IMR-90 (cell line): ENCODE results near the gene PROM2. TPM values are rescaled to one million over a fixed set of nuclear protein-coding genes. Genes with fewer than 3 reads are reported as not detected.

Experiments
- ATAC-seq: fragments of 200-7000 bp; cut with Tn5 transposase; 2 replicates; pipeline ENCODE4 v1.9.1; 2020; ENCODE audit warnings: low read depth, mild to moderate bottlenecking, moderate library complexity
- BruUV-seq: library from RNA; stranded (reverse); fragments of 400-500 nt; replicated peaks from 2 replicates; lab custom pipeline; 2021; lab: Mats Ljungman, UMichigan
- CTCF ChIA-PET: fragments of 300-600 bp; formaldehyde crosslinking; extraction: SDS; loops from one replicate; lab custom pipeline; 2021; ENCODE audit warnings: antibody characterized with exemption; lab: Yijun Ruan, JAX
- POLR2A ChIA-PET: fragments of 300-600 bp; sonication (Branson Sonifier 250); formaldehyde crosslinking; loops from one replicate; lab custom pipeline; 2022; ENCODE audit warnings: antibody characterized with exemption; ENCODE audit not compliant: unreplicated experiment; lab: Charles Lee
- DNase-seq: peaks from one replicate; pipeline ENCODE4 v3.0.0; 2013
- H2AFZ ChIP-seq: replicated peaks from 2 replicates; pipeline ENCODE3; 2013; ENCODE audit warnings: low read length, mild to moderate bottlenecking; ENCODE audit not compliant: poor library complexity
- H2AK5ac ChIP-seq: 2 replicates; pipeline ENCODE4 v1.6.1; 2013; ENCODE audit warnings: low read depth, low read length, inconsistent platforms
- H2AK9ac ChIP-seq: replicated peaks from 2 replicates; pipeline ENCODE3; 2013; ENCODE audit warnings: mild to moderate bottlenecking, low read depth, low read length, moderate library complexity; ENCODE audit not compliant: poor library complexity
- H2BK120ac ChIP-seq: 2 replicates; pipeline ENCODE4 v1.6.1; 2013; ENCODE audit warnings: low read depth, low read length, inconsistent platforms
- H2BK15ac ChIP-seq: 3 replicates; pipeline ENCODE4 v1.6.1; 2013; ENCODE audit warnings: low read depth, low read length, inconsistent platforms
- H2BK20ac ChIP-seq: 2 replicates; pipeline ENCODE4 v1.6.1; 2013; ENCODE audit warnings: low read depth, mild to moderate bottlenecking, inconsistent platforms, low read length, moderate library complexity
- H2BK5ac ChIP-seq: 2 replicates; pipeline ENCODE4 v1.6.1; 2013; ENCODE audit warnings: mild to moderate bottlenecking, low read depth, low read length, inconsistent platforms; ENCODE audit not compliant: poor library complexity, severe bottlenecking
- H3K14ac ChIP-seq: replicated peaks from 2 replicates; pipeline ENCODE4 v1.6.1; 2013; ENCODE audit warnings: low read depth, low read length, inconsistent platforms
- H3K18ac ChIP-seq: 2 replicates; pipeline ENCODE4 v1.6.1; 2013; ENCODE audit warnings: low read depth, low read length, control low read depth
- H3K23ac ChIP-seq: 2 replicates; pipeline ENCODE4 v1.6.1; 2013; ENCODE audit warnings: low read depth, low read length, inconsistent platforms
- H3K27ac ChIP-seq: 2 replicates; pipeline ENCODE4 v1.5.1; 2013; ENCODE audit warnings: mild to moderate bottlenecking, control low read depth, low read length; ENCODE audit not compliant: insufficient read depth
- H3K27me3 ChIP-seq: 2 replicates; pipeline ENCODE4 v1.6.1; 2013; ENCODE audit warnings: low read length; ENCODE audit not compliant: control insufficient read depth, insufficient read depth
- H3K36me3 ChIP-seq: 2 replicates; pipeline ENCODE4 v1.6.1; 2013; ENCODE audit warnings: low read length, mixed read lengths; ENCODE audit not compliant: control insufficient read depth, insufficient read depth
- H3K4ac ChIP-seq: 2 replicates; pipeline ENCODE4 v1.6.1; 2013; ENCODE audit warnings: low read depth, low read length, inconsistent platforms
- H3K4me1 ChIP-seq: 2 replicates; pipeline ENCODE4 v1.6.1; 2013; ENCODE audit warnings: low read length, mixed read lengths; ENCODE audit not compliant: control insufficient read depth, insufficient read depth
- H3K4me2 ChIP-seq: 2 replicates; pipeline ENCODE4 v1.6.1; 2013; ENCODE audit warnings: low read depth, mild to moderate bottlenecking, control low read depth, low read length, moderate library complexity
- H3K4me3 ChIP-seq: 2 replicates; pipeline ENCODE4 v1.5.1; 2013; ENCODE audit warnings: low read depth, mild to moderate bottlenecking, control low read depth, low read length, moderate library complexity; ENCODE audit not compliant: insufficient read depth
- H3K56ac ChIP-seq: 2 replicates; pipeline ENCODE4 v1.6.1; 2013; ENCODE audit warnings: low read length, inconsistent platforms; ENCODE audit not compliant: insufficient read depth; ENCODE audit errors: extremely low read depth
- H3K79me1 ChIP-seq, 2 experiments: 2 replicates each; pipeline ENCODE4 v1.6.1; 2013; ENCODE audit warnings: low read length in 2 of 2, inconsistent platforms in 1 of 2, low read depth in 1 of 2
- H3K9ac ChIP-seq: 2 replicates; pipeline ENCODE4 v1.6.1; 2013; ENCODE audit warnings: low read depth, low read length, control low read depth
- H3K9me1 ChIP-seq: 2 replicates; pipeline ENCODE4 v1.6.1; 2013; ENCODE audit warnings: low read length, inconsistent platforms; ENCODE audit not compliant: insufficient read depth
- H3K9me3 ChIP-seq: 2 replicates; pipeline ENCODE4 v1.6.1; 2013; ENCODE audit warnings: low read length; ENCODE audit not compliant: control insufficient read depth, insufficient read depth
- H4K20me1 ChIP-seq: 2 replicates; pipeline ENCODE4 v1.6.1; 2013; ENCODE audit warnings: low read length, inconsistent platforms; ENCODE audit not compliant: insufficient read depth
- H4K5ac ChIP-seq: 2 replicates; pipeline ENCODE4 v1.6.1; 2013; ENCODE audit warnings: mild to moderate bottlenecking, low read depth, low read length, control low read depth
- H4K8ac ChIP-seq, 2 experiments: 2 replicates each; pipeline ENCODE4 v1.6.1; 2013; ENCODE audit warnings: low read depth in 2 of 2, low read length in 2 of 2, control low read depth in 1 of 2, inconsistent platforms in 1 of 2
- H4K91ac ChIP-seq: 2 replicates; pipeline ENCODE4 v1.6.1; 2013; ENCODE audit warnings: low read depth, low read length, inconsistent platforms; ENCODE audit not compliant: insufficient read depth
- BHLHE40 ChIP-seq: fragments of 150-350 bp; IDR thresholded peaks from 2 replicates; pipeline ENCODE4 v1.6.1; 2016; ENCODE audit warnings: mild to moderate bottlenecking, low read depth, low read length
- CHD1 ChIP-seq: IDR thresholded peaks from 2 replicates; pipeline ENCODE4 v1.6.1; 2012; ENCODE audit warnings: low read depth, low read length, improper control_type of control experiment
- FOS ChIP-seq: fragments of 150-350 bp; IDR thresholded peaks from 2 replicates; pipeline ENCODE4 v1.6.1; 2016; ENCODE audit warnings: low read depth, low read length
- MAFK ChIP-seq: IDR thresholded peaks from 2 replicates; pipeline ENCODE4 v1.6.1; 2012; ENCODE audit warnings: low read depth, low read length, improper control_type of control experiment
- MAZ ChIP-seq: IDR thresholded peaks from 2 replicates; pipeline ENCODE4 v1.6.1; 2012; ENCODE audit warnings: low read depth, mild to moderate bottlenecking, low read length, improper control_type of control experiment, moderate library complexity, borderline replicate concordance
- MXI1 ChIP-seq: IDR thresholded peaks from 2 replicates; pipeline ENCODE4 v1.6.1; 2012; ENCODE audit warnings: low read depth, mild to moderate bottlenecking, low read length, moderate library complexity, borderline replicate concordance
- POLR2A ChIP-seq: IDR thresholded peaks from 2 replicates; pipeline ENCODE4 v1.6.1; 2012; ENCODE audit warnings: mild to moderate bottlenecking, low read depth, low read length
- RAD21 ChIP-seq: IDR thresholded peaks from 2 replicates; pipeline ENCODE4 v1.6.1; 2012; ENCODE audit warnings: low read length, improper control_type of control experiment
- RCOR1 ChIP-seq: IDR thresholded peaks from 2 replicates; pipeline ENCODE4 v1.6.1; 2012; ENCODE audit warnings: mild to moderate bottlenecking, low read length, improper control_type of control experiment; ENCODE audit not compliant: insufficient replicate concordance
- RFX5 ChIP-seq: IDR thresholded peaks from 2 replicates; pipeline ENCODE4 v1.8.0; 2012; ENCODE audit warnings: low read depth, mild to moderate bottlenecking, low read length, moderate library complexity
- SMC3 ChIP-seq: fragments of 150-350 bp; IDR thresholded peaks from 2 replicates; pipeline ENCODE4 v1.6.1; 2016; ENCODE audit warnings: low read depth, mild to moderate bottlenecking, antibody characterized with exemption, low read length, moderate library complexity
- WGBS, 2 experiments: methylation state at CpG; one replicate each; pipeline versions ENCODE4 v1.1.5 to v1.1.7; 2013; ENCODE audit warnings: missing lambda C conversion rate in 2 of 2; ENCODE audit not compliant: insufficient read length in 1 of 2; ENCODE audit errors: extremely low coverage in 2 of 2; 5-methylcytosine and 5-hydroxymethylcytosine counted together
- dilution Hi-C: fragments of 300-500 bp; cut with HindIII; formaldehyde crosslinking; loops from one replicate; pipeline ENCODE4 v1.14.3; 2018; ENCODE audit warnings: low sequenced_read_pairs; ENCODE audit not compliant: unreplicated experiment
- in situ Hi-C: fragments of 300-500 bp; cut with MboI; formaldehyde crosslinking; loops from 3 replicates; pipeline ENCODE4 v1.14.3; 2019; ENCODE audit warnings: low sequenced_read_pairs, inconsistent platforms, mixed read lengths
- intact Hi-C: fragments of 100-400 bp; cut with micrococcal nuclease; formaldehyde crosslinking; loops from 2 replicates; pipeline ENCODE4 v1.10.0; 2022
- polyA plus RNA-seq, 3 experiments: library from polyadenylated mRNA; depleted of rRNA; stranded (reverse); fragments of >200 nt; gene quantifications; 2 replicates each; pipeline ENCODE4 v1.2.3, GENCODE V29; 2012; ENCODE audit warnings: low replicate concordance in 1 of 3
- total RNA-seq: library from RNA; depleted of rRNA; stranded (reverse); fragments of >200 nt; gene quantifications from 2 replicates; pipeline ENCODE4 v1.2.3, GENCODE V29; 2012
- TF ChIP-seq, protein P1 (sequence below): fragments of 150-350 bp; IDR thresholded peaks from 2 replicates; pipeline ENCODE4 v1.6.1; 2017; ENCODE audit warnings: mild to moderate bottlenecking, antibody characterized with exemption, low read length, low read depth
- TF ChIP-seq, protein P2 (sequence below): conservative IDR thresholded peaks from 2 replicates; pipeline ENCODE4 v1.5.1; 2012; ENCODE audit warnings: mild to moderate bottlenecking, low read depth, low read length, improper control_type of control experiment
- TF ChIP-seq, protein P3 (sequence below): fragments of 150-350 bp; IDR thresholded peaks from 2 replicates; pipeline ENCODE4 v1.6.1; 2016; ENCODE audit warnings: low read depth, mild to moderate bottlenecking, low read length, moderate library complexity, borderline replicate concordance

Gene PROM2
- total and polyA plus RNA-seq, 2 of the 4 experiments (the other 2 are of a cell fraction), result 0.26 TPM; not detected in 1

DNA sequence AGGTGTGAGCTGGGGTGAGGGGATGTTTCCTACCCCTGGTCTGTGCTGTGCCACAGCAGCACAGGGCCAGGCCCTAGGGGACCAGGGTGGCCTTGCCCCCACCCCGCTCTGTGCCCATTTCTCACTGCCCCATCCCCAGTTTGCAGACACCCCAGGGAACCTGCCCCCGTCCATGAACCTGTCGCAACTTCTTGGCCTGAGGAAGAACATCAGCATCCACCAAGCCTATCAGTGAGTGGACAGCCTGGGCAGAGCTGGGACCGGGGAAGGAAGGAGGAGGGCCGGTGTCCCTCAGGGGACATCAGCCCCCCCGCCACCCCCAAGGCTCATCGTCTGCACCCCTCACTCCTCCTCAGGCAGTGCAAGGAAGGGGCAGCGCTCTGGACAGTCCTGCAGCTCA lies 7.5 kb downstream of the PROM2 start:
- H3K23ac ChIP-seq, result no peak overlapping the region
- no peak for ATAC-seq
- H3K36me3 ChIP-seq, result no peaks in the 10 kb centered on the region
- intact Hi-C loops (no loop called here), in situ Hi-C loops (no loop called here), dilution Hi-C loops (no loop called here)
- H4K5ac ChIP-seq, result no peak overlapping the region
- no peak for DNase-seq
- no peak overlapping the region for H3K4ac ChIP-seq
- H3K14ac ChIP-seq, result no peak overlapping the region
- no peak overlapping the region for H2BK120ac ChIP-seq
- H4K91ac ChIP-seq, result no peak overlapping the region
- no peak overlapping the region for H2BK20ac ChIP-seq
- no peak overlapping the region for H3K27ac ChIP-seq
- POLR2A ChIA-PET, result no interaction called here
- H2AFZ ChIP-seq, result no peak overlapping the region
- no peak overlapping the region for H3K56ac ChIP-seq
- no peaks in the 10 kb centered on the region for H3K9me1 ChIP-seq
- no peak for TF ChIP-seq SMC3
- no peak for TF ChIP-seq MXI1
- TF ChIP-seq RCOR1, result no peak
- TF ChIP-seq POLR2A, result no peak
- TF ChIP-seq, protein P1, sequence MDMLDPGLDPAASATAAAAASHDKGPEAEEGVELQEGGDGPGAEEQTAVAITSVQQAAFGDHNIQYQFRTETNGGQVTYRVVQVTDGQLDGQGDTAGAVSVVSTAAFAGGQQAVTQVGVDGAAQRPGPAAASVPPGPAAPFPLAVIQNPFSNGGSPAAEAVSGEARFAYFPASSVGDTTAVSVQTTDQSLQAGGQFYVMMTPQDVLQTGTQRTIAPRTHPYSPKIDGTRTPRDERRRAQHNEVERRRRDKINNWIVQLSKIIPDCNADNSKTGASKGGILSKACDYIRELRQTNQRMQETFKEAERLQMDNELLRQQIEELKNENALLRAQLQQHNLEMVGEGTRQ, result no peak
- no peak for TF ChIP-seq CHD1
- TF ChIP-seq, protein P2, sequence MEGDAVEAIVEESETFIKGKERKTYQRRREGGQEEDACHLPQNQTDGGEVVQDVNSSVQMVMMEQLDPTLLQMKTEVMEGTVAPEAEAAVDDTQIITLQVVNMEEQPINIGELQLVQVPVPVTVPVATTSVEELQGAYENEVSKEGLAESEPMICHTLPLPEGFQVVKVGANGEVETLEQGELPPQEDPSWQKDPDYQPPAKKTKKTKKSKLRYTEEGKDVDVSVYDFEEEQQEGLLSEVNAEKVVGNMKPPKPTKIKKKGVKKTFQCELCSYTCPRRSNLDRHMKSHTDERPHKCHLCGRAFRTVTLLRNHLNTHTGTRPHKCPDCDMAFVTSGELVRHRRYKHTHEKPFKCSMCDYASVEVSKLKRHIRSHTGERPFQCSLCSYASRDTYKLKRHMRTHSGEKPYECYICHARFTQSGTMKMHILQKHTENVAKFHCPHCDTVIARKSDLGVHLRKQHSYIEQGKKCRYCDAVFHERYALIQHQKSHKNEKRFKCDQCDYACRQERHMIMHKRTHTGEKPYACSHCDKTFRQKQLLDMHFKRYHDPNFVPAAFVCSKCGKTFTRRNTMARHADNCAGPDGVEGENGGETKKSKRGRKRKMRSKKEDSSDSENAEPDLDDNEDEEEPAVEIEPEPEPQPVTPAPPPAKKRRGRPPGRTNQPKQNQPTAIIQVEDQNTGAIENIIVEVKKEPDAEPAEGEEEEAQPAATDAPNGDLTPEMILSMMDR, result no peak
- no peak for TF ChIP-seq FOS
- no peak for TF ChIP-seq MAFK
- no peak for TF ChIP-seq MAZ
- TF ChIP-seq, protein P3, sequence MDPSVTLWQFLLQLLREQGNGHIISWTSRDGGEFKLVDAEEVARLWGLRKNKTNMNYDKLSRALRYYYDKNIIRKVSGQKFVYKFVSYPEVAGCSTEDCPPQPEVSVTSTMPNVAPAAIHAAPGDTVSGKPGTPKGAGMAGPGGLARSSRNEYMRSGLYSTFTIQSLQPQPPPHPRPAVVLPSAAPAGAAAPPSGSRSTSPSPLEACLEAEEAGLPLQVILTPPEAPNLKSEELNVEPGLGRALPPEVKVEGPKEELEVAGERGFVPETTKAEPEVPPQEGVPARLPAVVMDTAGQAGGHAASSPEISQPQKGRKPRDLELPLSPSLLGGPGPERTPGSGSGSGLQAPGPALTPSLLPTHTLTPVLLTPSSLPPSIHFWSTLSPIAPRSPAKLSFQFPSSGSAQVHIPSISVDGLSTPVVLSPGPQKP, result no peak
- no peak for TF ChIP-seq BHLHE40
- no peak for TF ChIP-seq RFX5
- TF ChIP-seq RAD21, result no peak
- no peak overlapping the region for H3K18ac ChIP-seq
- no TSS peak for BruUV-seq
- no peaks in the 10 kb centered on the region for H3K79me1 ChIP-seq
- no CpG with 5 or more reads among the region's 8 CpGs for WGBS, 2 experiments
- no peak overlapping the region for H3K4me2 ChIP-seq
- no peaks in the 10 kb centered on the region for H4K20me1 ChIP-seq
- no peak overlapping the region for H2BK5ac ChIP-seq
- H3K4me1 ChIP-seq, result no peaks in the 10 kb centered on the region
- H2AK9ac ChIP-seq, result no peak overlapping the region
- H3K27me3 ChIP-seq, result peaks cover under 1% of the 10 kb centered on the region; the same call in 1 of the 2 replicates
- H2AK5ac ChIP-seq, result no peak overlapping the region
- no peak overlapping the region for H3K9ac ChIP-seq
- no peak overlapping the region for H4K8ac ChIP-seq
- CTCF ChIA-PET, result no interaction called here
- H3K4me3 ChIP-seq, result no peak overlapping the region
- H2BK15ac ChIP-seq, result no peak overlapping the region
- H3K9me3 ChIP-seq, result no peaks in the 10 kb centered on the region
